IPS-15b (cell line): Measurements from ENCODE around the gene WDR45B.

Experiments used
- H3K27me3 ChIP-seq: one replicate; pipeline ENCODE4 v1.6.1; 2013; ENCODE audit warnings: low read length; ENCODE audit not compliant: control insufficient read depth, insufficient read depth
- H3K36me3 ChIP-seq: one replicate; pipeline ENCODE4 v1.6.1; 2013; ENCODE audit warnings: low read length; ENCODE audit not compliant: control insufficient read depth, insufficient read depth
- H3K4me1 ChIP-seq: one replicate; pipeline ENCODE4 v1.6.1; 2013; ENCODE audit warnings: mild to moderate bottlenecking, low read length; ENCODE audit not compliant: control insufficient read depth, insufficient read depth
- H3K4me3 ChIP-seq: one replicate; pipeline ENCODE4 v1.5.1; 2013; ENCODE audit warnings: low read depth, low read length
- H3K9ac ChIP-seq: one replicate; pipeline ENCODE4 v1.6.1; 2013; ENCODE audit warnings: low read depth, mild to moderate bottlenecking, low read length
- H3K9me3 ChIP-seq: one replicate; pipeline ENCODE4 v1.6.1; 2013; ENCODE audit warnings: mild to moderate bottlenecking, low read length; ENCODE audit not compliant: control insufficient read depth, insufficient read depth

WDR45B gene

GRCh38 chr17:82600731-82601446, 47.4 kb downstream of the WDR45B start:
- H3K27me3 ChIP-seq: no peaks in the 10 kb centered on the region
- H3K9me3 ChIP-seq: no peaks in the 10 kb centered on the region
- no peaks in the 10 kb centered on the region for H3K4me1 ChIP-seq
- H3K36me3 ChIP-seq: peaks cover 54% of the 10 kb centered on the region
- H3K4me3 ChIP-seq: no peak overlapping the region
- no peak overlapping the region for H3K9ac ChIP-seq

- H3K36me3 ChIP-seq: peaks cover 50% of the 10 kb centered on the region
- no peaks in the 10 kb centered on the region for H3K9me3 ChIP-seq
- H3K4me3 ChIP-seq: no peak overlapping the region
- no peaks in the 10 kb centered on the region for H3K27me3 ChIP-seq
- H3K4me1 ChIP-seq: no peaks in the 10 kb centered on the region
- no peak overlapping the region for H3K9ac ChIP-seq
Observed at GRCh38 chr17:82599674-82600661, 48.3 kb downstream of the WDR45B start.

GRCh38 chr17:82598256-82599119, 49.8 kb downstream of the WDR45B start:
- no peak overlapping the region for H3K4me3 ChIP-seq
- no peak overlapping the region for H3K9ac ChIP-seq
- no peaks in the 10 kb centered on the region for H3K4me1 ChIP-seq
- H3K36me3 ChIP-seq: peaks cover 55% of the 10 kb centered on the region
- no peaks in the 10 kb centered on the region for H3K27me3 ChIP-seq
- H3K9me3 ChIP-seq: no peaks in the 10 kb centered on the region

- Histone ChIP-seq H3K27me3 (no peaks in the 10 kb centered on the region), H3K9ac (no peak overlapping the region), H3K36me3 (peaks cover 52% of the 10 kb centered on the region), H3K9me3 (no peaks in the 10 kb centered on the region), H3K4me1 (no peaks in the 10 kb centered on the region), H3K4me3 (no peak overlapping the region)
Observed at GRCh38 chr17:82596837-82597672, 51.2 kb downstream of the WDR45B start.

GRCh38 chr17:82596296-82596695, 51.9 kb downstream of the WDR45B start:
- Histone ChIP-seq H3K4me3 (no peak overlapping the region), H3K36me3 (peaks cover 45% of the 10 kb centered on the region), H3K9me3 (no peaks in the 10 kb centered on the region), H3K27me3 (no peaks in the 10 kb centered on the region), H3K4me1 (no peaks in the 10 kb centered on the region), H3K9ac (no peak overlapping the region)

GRCh38 chr17:82595893-82596292, 52.4 kb downstream of the WDR45B start:
- no peak overlapping the region for H3K9ac ChIP-seq
- H3K9me3 ChIP-seq: no peaks in the 10 kb centered on the region
- no peak overlapping the region for H3K4me3 ChIP-seq
- no peaks in the 10 kb centered on the region for H3K4me1 ChIP-seq
- no peaks in the 10 kb centered on the region for H3K27me3 ChIP-seq
- peaks cover 45% of the 10 kb centered on the region for H3K36me3 ChIP-seq

- no peaks in the 10 kb centered on the region for H3K9me3 ChIP-seq
- H3K4me1 ChIP-seq: no peaks in the 10 kb centered on the region
- H3K27me3 ChIP-seq: no peaks in the 10 kb centered on the region
- no peak overlapping the region for H3K4me3 ChIP-seq
- H3K36me3 ChIP-seq: peaks cover 38% of the 10 kb centered on the region
- H3K9ac ChIP-seq: no peak overlapping the region
Observed at GRCh38 chr17:82594571-82594970, 53.7 kb downstream of the WDR45B start.

- H3K27me3 ChIP-seq: no peaks in the 10 kb centered on the region
- H3K4me3 ChIP-seq: peak overlapping the region; percentile 45
- no peaks in the 10 kb centered on the region for H3K9me3 ChIP-seq
- no peaks in the 10 kb centered on the region for H3K4me1 ChIP-seq
- peaks cover 34% of the 10 kb centered on the region for H3K36me3 ChIP-seq
- H3K9ac ChIP-seq: peak overlapping the region; percentile 73
Observed at GRCh38 chr17:82593590-82594087, 54.6 kb downstream of the WDR45B start.

GRCh38 chr17:82592767-82593589, 55.3 kb downstream of the WDR45B start:
- peaks cover 34% of the 10 kb centered on the region for H3K36me3 ChIP-seq
- no peaks in the 10 kb centered on the region for H3K27me3 ChIP-seq
- H3K4me3 ChIP-seq: peak overlapping the region; percentile 45
- H3K4me1 ChIP-seq: no peaks in the 10 kb centered on the region
- H3K9ac ChIP-seq: peak overlapping the region; percentile 73
- no peaks in the 10 kb centered on the region for H3K9me3 ChIP-seq

- H3K4me1 ChIP-seq: no peaks in the 10 kb centered on the region
- H3K27me3 ChIP-seq: no peaks in the 10 kb centered on the region
- no peak overlapping the region for H3K4me3 ChIP-seq
- peaks cover 40% of the 10 kb centered on the region for H3K36me3 ChIP-seq
- H3K9ac ChIP-seq: no peak overlapping the region
- H3K9me3 ChIP-seq: no peaks in the 10 kb centered on the region
Observed at GRCh38 chr17:82592289-82592766, 55.9 kb downstream of the WDR45B start.
